ENCODE data around the gene CDCP1.

GRCh38 chr3:45135959-45136358 lies 10.2 kb downstream of the CDCP1 start:
- no peak for TF ChIP-seq POLR2A (IDR thresholded peaks at IDR 0.05; ENCODE audit: low read length)
- no peak for TF ChIP-seq GATA1 (IDR thresholded peaks at IDR 0.05; ENCODE audit: low read depth, low read length)
